AG04450 (cell line): ENCODE data around the gene WWOX. TPM values are rescaled to one million over a fixed set of nuclear protein-coding genes. Genes with fewer than 3 reads are reported as not detected.

ENCODE experiments used
- CTCF ChIA-PET: fragments of 300-600, 350-600 bp; formaldehyde crosslinking; extraction: SDS; loops from one replicate; lab custom pipeline; 2022; ENCODE audit warnings: antibody characterized with exemption, inconsistent platforms; lab: Charles Lee
- POLR2A ChIA-PET: fragments of 350-600 bp; formaldehyde crosslinking; extraction: SDS; loops from one replicate; lab custom pipeline; 2021; ENCODE audit warnings: antibody characterized with exemption, inconsistent platforms; lab: Yijun Ruan, JAX
- DNase-seq: peaks from one replicate; pipeline ENCODE4 v3.0.0-alpha.2; 2011; ENCODE audit warnings: low read depth, low spot score
- H3K27ac ChIP-seq: one replicate; pipeline ENCODE4 v1.5.1; 2012; ENCODE audit warnings: low read depth, low read length, control low read depth
- H3K27me3 ChIP-seq: one replicate; pipeline ENCODE4 v1.6.0; 2012; ENCODE audit warnings: low read length; ENCODE audit not compliant: control insufficient read depth, insufficient read depth
- H3K4me3 ChIP-seq: 2 replicates; pipeline ENCODE4 v1.5.1; 2011; ENCODE audit warnings: mild to moderate bottlenecking, low read depth, low read length, control low read depth
- H3K9me3 ChIP-seq: 2 replicates; pipeline ENCODE4 v1.5.1; 2012; ENCODE audit warnings: low read length; ENCODE audit not compliant: control insufficient read depth, insufficient read depth
- CTCF ChIP-seq: IDR thresholded peaks from 2 replicates; pipeline ENCODE4 v1.5.1; 2011; ENCODE audit warnings: low read depth, low read length, control low read depth, inconsistent platforms
- polyA plus RNA-seq: library from polyadenylated mRNA; depleted of rRNA; stranded (reverse); fragments of >200 nt; gene quantifications from 2 replicates; pipeline ENCODE4 v1.2.3, GENCODE V29; 2011

WWOX gene
- polyA plus RNA-seq, 1 experiment, result 2.1 TPM

GRCh38 chr16:78675312-78675711 lies 575.9 kb downstream of the WWOX start:
- Histone ChIP-seq H3K9me3 (peaks cover 39% of the 10 kb centered on the region), H3K4me3 (no peak overlapping the region), H3K27ac (no peak overlapping the region), H3K27me3 (no peaks in the 10 kb centered on the region)
- POLR2A ChIA-PET, result no interaction called here
- TF ChIP-seq CTCF, result no peak
- CTCF ChIA-PET, result no interaction called here
- no peak for DNase-seq

GRCh38 chr16:78675951-78676792 lies 576.7 kb downstream of the WWOX start:
- no peak for DNase-seq
- H3K4me3 ChIP-seq, result no peak overlapping the region
- H3K9me3 ChIP-seq, result peaks cover 40% of the 10 kb centered on the region
- CTCF ChIA-PET, result no interaction called here
- no peak overlapping the region for H3K27ac ChIP-seq
- no peaks in the 10 kb centered on the region for H3K27me3 ChIP-seq
- TF ChIP-seq CTCF, result no peak
- POLR2A ChIA-PET, result no interaction called here

GRCh38 chr16:78677181-78677731 lies 577.8 kb downstream of the WWOX start:
- no peak overlapping the region for H3K4me3 ChIP-seq
- peaks cover 40% of the 10 kb centered on the region for H3K9me3 ChIP-seq
- POLR2A ChIA-PET, result no interaction called here
- H3K27me3 ChIP-seq, result no peaks in the 10 kb centered on the region
- no peak for DNase-seq
- CTCF ChIA-PET, result no interaction called here
- TF ChIP-seq CTCF, result no peak
- no peak overlapping the region for H3K27ac ChIP-seq

GRCh38 chr16:78679546-78679945 lies 580.1 kb downstream of the WWOX start:
- TF ChIP-seq CTCF, result no peak
- CTCF ChIA-PET, result no interaction called here

GRCh38 chr16:78681743-78682142 lies 582.3 kb downstream of the WWOX start:
- CTCF ChIA-PET, result no interaction called here
- no peaks in the 10 kb centered on the region for H3K27me3 ChIP-seq
- H3K4me3 ChIP-seq, result no peak overlapping the region

More at GRCh38 chr16:78679546-78679945, 580.1 kb downstream of the WWOX start:
- Histone ChIP-seq H3K9me3 (peaks cover 44% of the 10 kb centered on the region), H3K4me3 (no peak overlapping the region), H3K27me3 (no peaks in the 10 kb centered on the region), H3K27ac (no peak overlapping the region)
- POLR2A ChIA-PET, result no interaction called here
- DNase-seq, result no peak

More at GRCh38 chr16:78681743-78682142, 582.3 kb downstream of the WWOX start:
- Histone ChIP-seq H3K27ac (no peak overlapping the region), H3K9me3 (peaks cover 53% of the 10 kb centered on the region)
- TF ChIP-seq CTCF, result no peak
- DNase-seq, result no peak
- POLR2A ChIA-PET, result no interaction called here
